K562 (cell line): ENCODE measurements around the gene CLCNKB. TPM values are rescaled to one million over a fixed set of nuclear protein-coding genes. Genes with fewer than 3 reads are reported as not detected.

ENCODE experiments used
- ATAC-seq: fragments of 200-7000 bp; cut with Tn5 transposase; 3 replicates; pipeline ENCODE4 v1.9.1; 2020; ENCODE audit warnings: moderate library complexity
- BruUV-seq: library from RNA; stranded (reverse); fragments of 400-500 nt; replicated peaks from 2 replicates; lab custom pipeline; 2021; lab: Mats Ljungman, UMichigan
- CTCF ChIA-PET: fragments of 300-600 bp; formaldehyde crosslinking; extraction: SDS; loops from one replicate; lab custom pipeline; 2021; ENCODE audit warnings: low intra/inter-chr PET ratio; lab: Yijun Ruan, JAX
- POLR2A ChIA-PET: fragments of 300-600, 350-650 bp; sonication (Branson Sonifier 250); formaldehyde crosslinking; extraction: SDS; loops from one replicate; lab custom pipeline; 2021; ENCODE audit warnings: antibody characterized with exemption, inconsistent platforms; lab: Yijun Ruan, JAX
- DNase-seq, 4 experiments: peaks; one replicate each; pipeline versions ENCODE4 v3.0.0 to v3.0.0-alpha.2; 2011 to 2018; ENCODE audit warnings: low spot score in 3 of 4, mixed read lengths in 3 of 4; ENCODE audit errors: extremely low read depth in 1 of 4
- FAIRE-seq: peaks from 2 replicates; lab custom pipeline; 2011; peaks lifted over from hg19 to GRCh38; lab: Jason Lieb, UNC
- H2AFZ ChIP-seq: 2 replicates; pipeline ENCODE4 v1.6.0; 2011; ENCODE audit warnings: low read depth, low read length, control low read depth, inconsistent platforms
- H3K27ac ChIP-seq: fragments of 200-600 bp; 3 replicates; pipeline ENCODE4 v1.8.0; 2011; ENCODE audit warnings: low read depth, mild to moderate bottlenecking, control low read depth, inconsistent platforms, low read length, moderate library complexity, mixed read lengths; ENCODE audit errors: extremely low read depth
- H3K27me3 ChIP-seq, 2 experiments: fragments of 300-600 bp in 1 of 2; 2 replicates in 1 of 2; 3 replicates in 1 of 2; pipeline versions ENCODE4 v1.6.0 to v1.8.0; 2011; ENCODE audit warnings: inconsistent platforms in 2 of 2, low read length in 2 of 2, mild to moderate bottlenecking in 1 of 2, mixed read lengths in 1 of 2, moderate library complexity in 1 of 2; ENCODE audit not compliant: control insufficient read depth in 2 of 2, insufficient read depth in 2 of 2
- H3K36me3 ChIP-seq: fragments of 300-600 bp; 3 replicates; pipeline ENCODE4 v1.8.0; 2011; ENCODE audit warnings: mild to moderate bottlenecking, low read length, inconsistent platforms; ENCODE audit not compliant: control insufficient read depth, insufficient read depth
- H3K4me1 ChIP-seq, 2 experiments: fragments of 200-600 bp in 1 of 2; replicated peaks in 1 of 2; 2 replicates in 1 of 2; 3 replicates in 1 of 2; pipeline versions ENCODE4 v1.5.1 to v1.8.0; 2011; ENCODE audit warnings: inconsistent platforms in 2 of 2, low read length in 2 of 2, mild to moderate bottlenecking in 1 of 2, mixed read lengths in 1 of 2, moderate library complexity in 1 of 2; ENCODE audit not compliant: control insufficient read depth in 2 of 2, insufficient read depth in 2 of 2
- H3K4me2 ChIP-seq: 2 replicates; pipeline ENCODE4 v1.6.1; 2011; ENCODE audit warnings: low read length, control low read depth, inconsistent platforms, mixed read lengths; ENCODE audit not compliant: insufficient read depth
- H3K4me3 ChIP-seq: fragments of 200-600 bp; sonication (generic), shearing (Covaris generic); 2 replicates; pipeline ENCODE4 v1.5.1; 2016; ENCODE audit warnings: control low read depth, inconsistent platforms
- H3K79me2 ChIP-seq: fragments of 200-600 bp; 3 replicates; pipeline ENCODE4 v1.8.0; 2011; ENCODE audit warnings: low read length, inconsistent platforms; ENCODE audit not compliant: control insufficient read depth, insufficient read depth
- H3K9ac ChIP-seq, 2 experiments: 2 replicates each; pipeline versions ENCODE4 v1.6.0 to v1.6.1; 2011; ENCODE audit warnings: low read depth in 2 of 2, low read length in 2 of 2, control low read depth in 1 of 2, inconsistent platforms in 1 of 2, mild to moderate bottlenecking in 1 of 2, mixed read lengths in 1 of 2; ENCODE audit not compliant: insufficient read depth in 1 of 2
- H3K9me1 ChIP-seq: one replicate; pipeline ENCODE4 v1.6.0; 2011; ENCODE audit warnings: inconsistent platforms, mild to moderate bottlenecking, low read length, moderate library complexity; ENCODE audit not compliant: control insufficient read depth, insufficient read depth
- H3K9me3 ChIP-seq: replicated peaks from 2 replicates; pipeline ENCODE4 v1.5.1; 2011; ENCODE audit warnings: low read depth, low read length, inconsistent platforms; ENCODE audit not compliant: control insufficient read depth, insufficient read depth
- H4K20me1 ChIP-seq: replicated peaks from 2 replicates; pipeline ENCODE4 v1.6.1; 2011; ENCODE audit warnings: low read length, inconsistent platforms, mixed read lengths; ENCODE audit not compliant: control insufficient read depth, insufficient read depth
- HNRNPH1 ChIP-seq: fragments of 200-400 bp; formaldehyde crosslinking; optimal IDR thresholded peaks from 2 replicates; pipeline ENCODE3; 2017; ENCODE audit warnings: low read depth, mild to moderate bottlenecking, low read length, moderate library complexity
- OTX1 ChIP-seq: fragments of 450-650 bp; formaldehyde crosslinking; IDR thresholded peaks from 2 replicates; pipeline ENCODE4 v1.4.0; 2022; ENCODE audit warnings: mild to moderate bottlenecking
- SRF ChIP-seq, 2 experiments: fragments of 250-450, 450-650 bp in 1 of 2; sonication (Bioruptor Pico) in 1 of 2; sonication (generic) in 1 of 2; formaldehyde crosslinking; IDR thresholded peaks; 2 replicates each; pipeline versions ENCODE4 v1.5.0 to v1.5.1; 2020 to 2022; ENCODE audit warnings: mild to moderate bottlenecking in 1 of 2, missing genetic modification reagents in 1 of 2
- THAP7 ChIP-seq: fragments of 250-450 bp; sonication (Bioruptor Pico); IDR thresholded peaks from 2 replicates; pipeline ENCODE4 v1.5.0; 2021
- TSHZ1 ChIP-seq: fragments of 250-450 bp; sonication (Bioruptor Pico); IDR thresholded peaks from 2 replicates; pipeline ENCODE4 v1.4.0; 2020; ENCODE audit warnings: mild to moderate bottlenecking, moderate library complexity
- WGBS: fragments of 100-300 bp; shearing (Covaris generic); methylation state at CpG from one replicate; pipeline ENCODE4 v1.1.6; 2016; ENCODE audit warnings: low coverage, mixed read lengths; ENCODE audit not compliant: insufficient coverage; ENCODE audit errors: missing lambda C conversion rate; 5-methylcytosine and 5-hydroxymethylcytosine counted together
- in situ Hi-C: fragments of 300-500 bp; cut with MboI; formaldehyde crosslinking; loops from 4 replicates; pipeline ENCODE4 v1.15.0; 2018; ENCODE audit warnings: inconsistent platforms, mixed read lengths
- intact Hi-C: fragments of 100-400 bp; cut with micrococcal nuclease; formaldehyde crosslinking; loops from 2 replicates; pipeline ENCODE4 v1.14.2; 2022
- polyA plus RNA-seq, 8 experiments: library from polyadenylated mRNA; depleted of rRNA in 4 of 8; stranded (reverse) in 5 of 8; unstranded in 3 of 8; fragments of >200 nt; fragmentation: Nextera tagmentation in 2 of 8; fragmentation: Illumina TruSeq in 1 of 8; extraction: Ambion mirVana in 2 of 8; extraction: Trizol in 1 of 8; gene quantifications; 2 replicates each; pipeline versions ENCODE4 v1.2.1 to v1.2.3, GENCODE V29; 2011 to 2014; ENCODE audit warnings: inconsistent platforms in 1 of 8, missing spikeins in 1 of 8
- total RNA-seq, 7 experiments: library from RNA; depleted of rRNA in 6 of 7; stranded (reverse); fragments of >200 nt in 6 of 7; fragmentation: Illumina TruSeq in 2 of 7; extraction: Trizol in 2 of 7; gene quantifications; 2 replicates each; pipeline versions ENCODE4 v1.2.1 to v1.2.3, GENCODE V29; 2011 to 2021; ENCODE audit warnings: low replicate concordance in 1 of 7

CLCNKB gene
- total and polyA plus RNA-seq, 9 of the 15 experiments (the other 6 are each of a cell fraction or from before 2014, with no cell fraction given): 0.08 to 1.7 (median 0.64) TPM

- Histone ChIP-seq H4K20me1 (no peaks in the 10 kb centered on the region), H3K4me2 (no peak overlapping the region), H3K4me1 (peaks cover 20 to 71% of the 10 kb centered on the region in 2 experiments), H3K27ac (no peak overlapping the region), H3K9me1 (no peaks in the 10 kb centered on the region), H3K9me3 (no peaks in the 10 kb centered on the region), H3K79me2 (no peaks in the 10 kb centered on the region), H2AFZ (0 out of 2 replicates have a peak overlapping the region, but pooled peaks have one; percentile 69), H3K4me3 (no peak overlapping the region), H3K36me3 (no peaks in the 10 kb centered on the region), H3K9ac (peak overlapping the region in 1 of 2 experiments; percentile 70; a peak in 2 of 4 replicates), H3K27me3 (peaks cover 5 to 19% of the 10 kb centered on the region in 2 experiments; a peak in 2 of 5 replicates)
- ChIA-PET POLR2A (interaction anchor here (1.0 to 1.1 kb wide), 2 partner anchors 8 to 228 kb away, joined by 3 read pairs; no protein-coding TSS in a partner anchor), CTCF (no interaction called here)
- DNase-seq (no peak), ATAC-seq (no peak), FAIRE-seq (peak; percentile 29)
- TF ChIP-seq SRF (CRISPR knock-in tag; IDR thresholded peaks at IDR 0.05) (no peak), OTX1 (no peak), HNRNPH1 (no peak), THAP7 (CRISPR knock-in tag) (no peak), TSHZ1 (no peak)
- WGBS: 57% methylated on average over 4 of the region's 4 CpGs
- in situ Hi-C loops (loop anchor here (10.0 kb wide), 1 partner anchor 46 kb away; no protein-coding TSS in a partner anchor), intact Hi-C loops (no loop called here)
- no TSS peak for BruUV-seq
These were observed 25.3 kb upstream of the CLCNKB start for GRCh38 chr1:16018308-16018707.
